IPS-20b (cell line): ENCODE data around the gene SIRPA.

Source experiments
- H3K27ac ChIP-seq: one replicate; pipeline ENCODE4 v1.5.1; 2013; ENCODE audit warnings: low read length
- H3K27me3 ChIP-seq: 2 replicates; pipeline ENCODE4 v1.6.1; 2013; ENCODE audit warnings: mild to moderate bottlenecking, low read length, inconsistent platforms; ENCODE audit not compliant: insufficient read depth
- H3K36me3 ChIP-seq: 2 replicates; pipeline ENCODE4 v1.6.1; 2013; ENCODE audit warnings: low read depth, mild to moderate bottlenecking, inconsistent platforms, low read length, moderate library complexity; ENCODE audit not compliant: insufficient read depth
- H3K4me1 ChIP-seq: 2 replicates; pipeline ENCODE4 v1.6.1; 2013; ENCODE audit warnings: mild to moderate bottlenecking, control low read depth, inconsistent platforms, low read length, moderate library complexity; ENCODE audit not compliant: insufficient read depth
- H3K4me3 ChIP-seq: 2 replicates; pipeline ENCODE4 v1.5.1; 2013; ENCODE audit warnings: mild to moderate bottlenecking, low read length, inconsistent platforms
- H3K9ac ChIP-seq: 2 replicates; pipeline ENCODE4 v1.6.1; 2013; ENCODE audit warnings: low read depth, mild to moderate bottlenecking, inconsistent platforms, low read length, moderate library complexity
- H3K9me3 ChIP-seq: 2 replicates; pipeline ENCODE4 v1.6.1; 2013; ENCODE audit warnings: mild to moderate bottlenecking, low read depth, low read length, inconsistent platforms; ENCODE audit not compliant: insufficient read depth

SIRPA gene

GRCh38 chr20:1900321-1900801, 5.2 kb downstream of the SIRPA start:
- Histone ChIP-seq H3K9me3 (no peaks in the 10 kb centered on the region), H3K27ac (no peak overlapping the region), H3K4me3 (no peak overlapping the region), H3K36me3 (no peaks in the 10 kb centered on the region), H3K4me1 (peaks cover 15% of the 10 kb centered on the region; the same call in 1 of the 2 replicates), H3K27me3 (peaks cover 19% of the 10 kb centered on the region), H3K9ac (no peak overlapping the region)

GRCh38 chr20:1901704-1902103, 6.5 kb downstream of the SIRPA start:
- Histone ChIP-seq H3K27ac (no peak overlapping the region), H3K36me3 (no peaks in the 10 kb centered on the region), H3K9ac (no peak overlapping the region), H3K4me1 (peaks cover 11% of the 10 kb centered on the region; the same call in 1 of the 2 replicates), H3K4me3 (no peak overlapping the region), H3K27me3 (peaks cover 6% of the 10 kb centered on the region), H3K9me3 (no peaks in the 10 kb centered on the region)

GRCh38 chr20:1902188-1902587, 7.0 kb downstream of the SIRPA start:
- no peaks in the 10 kb centered on the region for H3K9me3 ChIP-seq
- H3K4me1 ChIP-seq: peaks cover 6% of the 10 kb centered on the region; the same call in 1 of the 2 replicates
- H3K27me3 ChIP-seq: peaks cover under 1% of the 10 kb centered on the region; the same call in 1 of the 2 replicates
- no peak overlapping the region for H3K4me3 ChIP-seq
- no peaks in the 10 kb centered on the region for H3K36me3 ChIP-seq
- no peak overlapping the region for H3K9ac ChIP-seq
- no peak overlapping the region for H3K27ac ChIP-seq

GRCh38 chr20:1904135-1904534, 8.9 kb downstream of the SIRPA start:
- H3K36me3 ChIP-seq: no peaks in the 10 kb centered on the region
- H3K27ac ChIP-seq: no peak overlapping the region
- no peaks in the 10 kb centered on the region for H3K27me3 ChIP-seq
- H3K9ac ChIP-seq: no peak overlapping the region
- no peak overlapping the region for H3K4me3 ChIP-seq
- no peaks in the 10 kb centered on the region for H3K9me3 ChIP-seq
- no peaks in the 10 kb centered on the region; the same call in 1 of the 2 replicates for H3K4me1 ChIP-seq

GRCh38 chr20:1905009-1905408, 9.8 kb downstream of the SIRPA start:
- no peaks in the 10 kb centered on the region for H3K27me3 ChIP-seq
- H3K36me3 ChIP-seq: no peaks in the 10 kb centered on the region
- H3K9ac ChIP-seq: no peak overlapping the region
- H3K4me3 ChIP-seq: no peak overlapping the region
- H3K9me3 ChIP-seq: no peaks in the 10 kb centered on the region
- H3K27ac ChIP-seq: no peak overlapping the region
- no peaks in the 10 kb centered on the region; the same call in 1 of the 2 replicates for H3K4me1 ChIP-seq

GRCh38 chr20:1905693-1906092, 10.5 kb downstream of the SIRPA start:
- H3K4me1 ChIP-seq: no peaks in the 10 kb centered on the region; the same call in 1 of the 2 replicates
- no peak overlapping the region for H3K27ac ChIP-seq
- no peak overlapping the region for H3K4me3 ChIP-seq
- no peak overlapping the region for H3K9ac ChIP-seq
- no peaks in the 10 kb centered on the region for H3K36me3 ChIP-seq
- H3K27me3 ChIP-seq: no peaks in the 10 kb centered on the region
- no peaks in the 10 kb centered on the region for H3K9me3 ChIP-seq

GRCh38 chr20:1906361-1907051, 11.3 kb downstream of the SIRPA start:
- Histone ChIP-seq H3K9me3 (no peaks in the 10 kb centered on the region), H3K4me3 (no peak overlapping the region), H3K4me1 (no peaks in the 10 kb centered on the region), H3K9ac (no peak overlapping the region), H3K36me3 (no peaks in the 10 kb centered on the region), H3K27ac (no peak overlapping the region), H3K27me3 (no peaks in the 10 kb centered on the region)

- H3K4me3 ChIP-seq: no peak overlapping the region
- no peaks in the 10 kb centered on the region for H3K4me1 ChIP-seq
- no peaks in the 10 kb centered on the region for H3K27me3 ChIP-seq
- no peak overlapping the region for H3K9ac ChIP-seq
- no peaks in the 10 kb centered on the region for H3K9me3 ChIP-seq
- no peaks in the 10 kb centered on the region for H3K36me3 ChIP-seq
- H3K27ac ChIP-seq: no peak overlapping the region
Observed at GRCh38 chr20:1907586-1907985, 12.4 kb downstream of the SIRPA start.

GRCh38 chr20:1908191-1908590, 13.0 kb downstream of the SIRPA start:
- Histone ChIP-seq H3K4me3 (no peak overlapping the region), H3K9ac (no peak overlapping the region), H3K27me3 (no peaks in the 10 kb centered on the region), H3K36me3 (no peaks in the 10 kb centered on the region), H3K4me1 (no peaks in the 10 kb centered on the region), H3K27ac (no peak overlapping the region), H3K9me3 (no peaks in the 10 kb centered on the region)

GRCh38 chr20:1909097-1909496, 13.9 kb downstream of the SIRPA start:
- Histone ChIP-seq H3K36me3 (no peaks in the 10 kb centered on the region), H3K27me3 (no peaks in the 10 kb centered on the region), H3K27ac (no peak overlapping the region), H3K4me3 (no peak overlapping the region), H3K4me1 (no peaks in the 10 kb centered on the region), H3K9me3 (no peaks in the 10 kb centered on the region), H3K9ac (no peak overlapping the region)

- Histone ChIP-seq H3K9me3 (no peaks in the 10 kb centered on the region), H3K9ac (no peak overlapping the region), H3K27ac (no peak overlapping the region), H3K27me3 (no peaks in the 10 kb centered on the region), H3K36me3 (peaks cover 8% of the 10 kb centered on the region; the same call in 1 of the 2 replicates), H3K4me1 (no peaks in the 10 kb centered on the region), H3K4me3 (no peak overlapping the region)
Observed at GRCh38 chr20:1911536-1911935, 16.3 kb downstream of the SIRPA start.

GRCh38 chr20:1912053-1912452, 16.8 kb downstream of the SIRPA start:
- Histone ChIP-seq H3K27ac (no peak overlapping the region), H3K27me3 (no peaks in the 10 kb centered on the region), H3K4me3 (no peak overlapping the region), H3K36me3 (peaks cover 8% of the 10 kb centered on the region; the same call in 1 of the 2 replicates), H3K4me1 (no peaks in the 10 kb centered on the region), H3K9ac (no peak overlapping the region), H3K9me3 (no peaks in the 10 kb centered on the region)
